A549 (cell line): ENCODE measurements around the gene MRPL14. TPM values are rescaled to one million over a fixed set of nuclear protein-coding genes. Genes with fewer than 3 reads are reported as not detected.

Experiments used
- ATAC-seq, 2 experiments: fragments of 200-7000 bp in 1 of 2; fragments of >200 bp in 1 of 2; cut with Nextera tagmentation in 1 of 2; cut with Tn5 transposase in 1 of 2; 3 replicates each; pipeline versions ENCODE4 v1.8.0 to v1.9.1; 2018 to 2020; ENCODE audit warnings: mild to moderate bottlenecking in 1 of 2, moderate library complexity in 1 of 2
- CTCF ChIA-PET: fragments of 300-600 bp; sonication (Branson Sonifier 250); formaldehyde crosslinking; extraction: SDS; loops from one replicate; lab custom pipeline; 2021; ENCODE audit warnings: antibody characterized with exemption, inconsistent platforms; lab: Yijun Ruan, JAX
- POLR2A ChIA-PET: fragments of 350-600 bp; formaldehyde crosslinking; extraction: SDS; loops from one replicate; lab custom pipeline; 2021; ENCODE audit warnings: antibody characterized with exemption, inconsistent platforms; lab: Yijun Ruan, JAX
- DNase-seq, 2 experiments: peaks; one replicate each; pipeline versions ENCODE4 v3.0.0 to v3.0.0-alpha.2; 2011 to 2016; ENCODE audit warnings: low read depth in 1 of 2, low spot score in 1 of 2
- FAIRE-seq: peaks from 2 replicates; lab custom pipeline; 2011; peaks lifted over from hg19 to GRCh38; lab: Jason Lieb, UNC
- H3K27ac ChIP-seq, 2 experiments: fragments of >200 bp; sonication (Bioruptor Twin); formaldehyde crosslinking; 3 replicates each; pipeline ENCODE4 v1.5.1; 2016 to 2017
- H3K4me1 ChIP-seq: fragments of >200 bp; sonication (Bioruptor Twin); formaldehyde crosslinking; 3 replicates; pipeline ENCODE4 v1.6.1; 2016
- H3K4me2 ChIP-seq: fragments of >200 bp; sonication (Bioruptor Twin); formaldehyde crosslinking; 3 replicates; pipeline ENCODE4 v1.6.1; 2016
- H3K4me3 ChIP-seq: fragments of >200 bp; sonication (Bioruptor Twin); formaldehyde crosslinking; 3 replicates; pipeline ENCODE4 v1.5.1; 2016
- H3K9me3 ChIP-seq: fragments of >200 bp; sonication (Bioruptor Twin); formaldehyde crosslinking; 3 replicates; pipeline ENCODE4 v1.6.1; 2016
- CBX8 ChIP-seq: fragments of 200-600 bp; sonication (generic); IDR thresholded peaks from 2 replicates; pipeline ENCODE4 v1.6.1; 2016
- CEBPB ChIP-seq, 2 experiments: fragments of >200 bp in 1 of 2; sonication (Bioruptor Twin) in 1 of 2; formaldehyde crosslinking in 1 of 2; IDR thresholded peaks; 2 replicates each; pipeline ENCODE4 v1.6.1; 2012 to 2016
- ESRRA ChIP-seq: fragments of 150-350 bp; IDR thresholded peaks from 2 replicates; pipeline ENCODE4 v1.6.1; 2014; ENCODE audit warnings: mild to moderate bottlenecking, low read length, borderline replicate concordance
- KDM1A ChIP-seq: fragments of 200-600 bp; sonication (generic); IDR thresholded peaks from 2 replicates; pipeline ENCODE4 v1.6.1; 2016; ENCODE audit warnings: low read depth, mild to moderate bottlenecking
- KDM5A ChIP-seq: fragments of 200-600 bp; sonication (generic); IDR thresholded peaks from 2 replicates; pipeline ENCODE4 v1.6.1; 2016; ENCODE audit warnings: antibody characterized with exemption, mild to moderate bottlenecking
- RNF2 ChIP-seq: fragments of 200-600 bp; sonication (generic); IDR thresholded peaks from 2 replicates; pipeline ENCODE4 v1.6.1; 2016; ENCODE audit warnings: low read depth, mild to moderate bottlenecking, antibody characterized with exemption, moderate library complexity, borderline replicate concordance
- TP53 ChIP-seq: fragments of 250-450 bp; sonication (Bioruptor Pico); IDR thresholded peaks from 2 replicates; pipeline ENCODE4 v1.5.0; 2021; ENCODE audit warnings: mild to moderate bottlenecking, moderate library complexity
- ZC3H11A ChIP-seq: fragments of 450-650 bp; IDR thresholded peaks from 2 replicates; pipeline ENCODE4 v1.6.1; 2014; ENCODE audit warnings: antibody characterized with exemption, mild to moderate bottlenecking
- ZSCAN20 ChIP-seq: fragments of 250-450 bp; sonication (Bioruptor Pico); IDR thresholded peaks from 2 replicates; pipeline ENCODE4 v1.8.0; 2022; ENCODE audit warnings: mild to moderate bottlenecking, moderate library complexity
- WGBS: methylation state at CpG from one replicate; pipeline ENCODE4 v1.1.6; 2017; ENCODE audit errors: missing lambda C conversion rate; 5-methylcytosine and 5-hydroxymethylcytosine counted together
- polyA plus RNA-seq, 4 experiments: library from polyadenylated mRNA; depleted of rRNA in 3 of 4; stranded (reverse); fragments of >200 nt; fragmentation: RNase III in 1 of 4; extraction: RNeasy Plus Mini Kit Qiagen cat#74134 plus additional on column Dnase treatment in 1 of 4; gene quantifications; 2 replicates in 3 of 4; 3 replicates in 1 of 4; pipeline ENCODE4 v1.2.3, GENCODE V29; 2011 to 2017
- TF ChIP-seq, protein P1 (sequence below): IDR thresholded peaks from 2 replicates; pipeline ENCODE4 v1.6.1; 2012; ENCODE audit warnings: low read depth, borderline replicate concordance
- TF ChIP-seq, protein P2 (sequence below): fragments of 250-450 bp; sonication (Bioruptor Pico); IDR thresholded peaks from 2 replicates; pipeline ENCODE4 v1.5.0; 2020; ENCODE audit warnings: low read depth, mild to moderate bottlenecking, moderate library complexity
- TF ChIP-seq, protein P3 (sequence below): fragments of >200 bp; sonication (Bioruptor Twin); formaldehyde crosslinking; IDR thresholded peaks from 3 replicates; pipeline ENCODE4 v1.6.1; 2016
- TF ChIP-seq, protein P4 (sequence below): IDR thresholded peaks from 2 replicates; pipeline ENCODE4 v1.6.1; 2012
- TF ChIP-seq, protein P5 (sequence below): fragments of >200 bp; sonication (Bioruptor Twin); formaldehyde crosslinking; IDR thresholded peaks from 3 replicates; pipeline ENCODE4 v1.5.1; 2016

The MRPL14 gene
- polyA plus RNA-seq, 2 of the 4 experiments (the other 2 are of a cell fraction) = 47.1 to 55.3 TPM

DNA sequence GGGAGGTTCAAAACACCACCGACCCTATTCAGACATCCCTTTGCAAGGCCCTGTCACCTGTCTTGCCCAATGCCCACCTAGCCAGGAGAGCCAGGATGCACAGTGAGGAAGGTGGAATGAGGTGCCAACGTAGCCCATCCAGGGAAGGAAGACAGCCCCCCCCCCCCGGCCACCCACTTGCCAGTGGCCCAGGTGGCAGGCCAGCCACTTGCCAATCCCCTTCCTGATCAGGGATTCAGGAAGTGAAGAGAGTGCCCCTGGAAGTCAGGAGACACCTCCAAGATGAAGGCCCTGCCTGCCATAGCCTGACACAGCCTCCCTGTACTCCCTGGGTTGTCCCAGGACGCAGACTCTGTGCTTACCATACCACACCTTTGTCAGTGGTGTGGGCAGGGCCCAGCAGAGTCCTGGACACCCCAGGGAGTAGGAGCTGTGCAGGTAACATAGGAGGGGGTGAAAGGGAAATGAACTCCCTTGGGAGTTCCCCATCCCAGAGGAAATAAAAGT, 54.7 kb downstream of the MRPL14 start:
- Histone ChIP-seq H3K4me1 (peaks cover 48% of the 10 kb centered on the region), H3K4me2 (peak overlapping the region; percentile 87), H3K27ac (peak overlapping the region; percentile 87 to 97), H3K9me3 (no peaks in the 10 kb centered on the region), H3K4me3 (peak overlapping the region; percentile 40; the same call in 2 of the 3 replicates)
- ATAC-seq = peak; percentile 3 to 10; a peak in 2 of 6 replicates
- TF ChIP-seq, protein P1, sequence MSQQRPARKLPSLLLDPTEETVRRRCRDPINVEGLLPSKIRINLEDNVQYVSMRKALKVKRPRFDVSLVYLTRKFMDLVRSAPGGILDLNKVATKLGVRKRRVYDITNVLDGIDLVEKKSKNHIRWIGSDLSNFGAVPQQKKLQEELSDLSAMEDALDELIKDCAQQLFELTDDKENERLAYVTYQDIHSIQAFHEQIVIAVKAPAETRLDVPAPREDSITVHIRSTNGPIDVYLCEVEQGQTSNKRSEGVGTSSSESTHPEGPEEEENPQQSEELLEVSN = no peak
- no peak for TF ChIP-seq CEBPB (IDR thresholded peaks at IDR 0.05)
- TF ChIP-seq, protein P2, sequence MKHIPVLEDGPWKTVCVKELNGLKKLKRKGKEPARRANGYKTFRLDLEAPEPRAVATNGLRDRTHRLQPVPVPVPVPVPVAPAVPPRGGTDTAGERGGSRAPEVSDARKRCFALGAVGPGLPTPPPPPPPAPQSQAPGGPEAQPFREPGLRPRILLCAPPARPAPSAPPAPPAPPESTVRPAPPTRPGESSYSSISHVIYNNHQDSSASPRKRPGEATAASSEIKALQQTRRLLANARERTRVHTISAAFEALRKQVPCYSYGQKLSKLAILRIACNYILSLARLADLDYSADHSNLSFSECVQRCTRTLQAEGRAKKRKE (CRISPR knock-in tag) = no peak
- TF ChIP-seq, protein P3, sequence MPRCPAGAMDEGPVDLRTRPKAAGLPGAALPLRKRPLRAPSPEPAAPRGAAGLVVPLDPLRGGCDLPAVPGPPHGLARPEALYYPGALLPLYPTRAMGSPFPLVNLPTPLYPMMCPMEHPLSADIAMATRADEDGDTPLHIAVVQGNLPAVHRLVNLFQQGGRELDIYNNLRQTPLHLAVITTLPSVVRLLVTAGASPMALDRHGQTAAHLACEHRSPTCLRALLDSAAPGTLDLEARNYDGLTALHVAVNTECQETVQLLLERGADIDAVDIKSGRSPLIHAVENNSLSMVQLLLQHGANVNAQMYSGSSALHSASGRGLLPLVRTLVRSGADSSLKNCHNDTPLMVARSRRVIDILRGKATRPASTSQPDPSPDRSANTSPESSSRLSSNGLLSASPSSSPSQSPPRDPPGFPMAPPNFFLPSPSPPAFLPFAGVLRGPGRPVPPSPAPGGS = no peak
- TF ChIP-seq ZSCAN20 = no peak
- no peak for TF ChIP-seq RNF2
- TF ChIP-seq KDM1A = no peak
- TF ChIP-seq TP53 = no peak
- TF ChIP-seq, protein P4, sequence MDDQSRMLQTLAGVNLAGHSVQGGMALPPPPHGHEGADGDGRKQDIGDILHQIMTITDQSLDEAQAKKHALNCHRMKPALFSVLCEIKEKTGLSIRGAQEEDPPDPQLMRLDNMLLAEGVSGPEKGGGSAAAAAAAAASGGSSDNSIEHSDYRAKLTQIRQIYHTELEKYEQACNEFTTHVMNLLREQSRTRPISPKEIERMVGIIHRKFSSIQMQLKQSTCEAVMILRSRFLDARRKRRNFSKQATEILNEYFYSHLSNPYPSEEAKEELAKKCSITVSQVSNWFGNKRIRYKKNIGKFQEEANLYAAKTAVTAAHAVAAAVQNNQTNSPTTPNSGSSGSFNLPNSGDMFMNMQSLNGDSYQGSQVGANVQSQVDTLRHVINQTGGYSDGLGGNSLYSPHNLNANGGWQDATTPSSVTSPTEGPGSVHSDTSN = no peak
- no peak for TF ChIP-seq ZC3H11A
- no peak for TF ChIP-seq KDM5A
- TF ChIP-seq, protein P5, sequence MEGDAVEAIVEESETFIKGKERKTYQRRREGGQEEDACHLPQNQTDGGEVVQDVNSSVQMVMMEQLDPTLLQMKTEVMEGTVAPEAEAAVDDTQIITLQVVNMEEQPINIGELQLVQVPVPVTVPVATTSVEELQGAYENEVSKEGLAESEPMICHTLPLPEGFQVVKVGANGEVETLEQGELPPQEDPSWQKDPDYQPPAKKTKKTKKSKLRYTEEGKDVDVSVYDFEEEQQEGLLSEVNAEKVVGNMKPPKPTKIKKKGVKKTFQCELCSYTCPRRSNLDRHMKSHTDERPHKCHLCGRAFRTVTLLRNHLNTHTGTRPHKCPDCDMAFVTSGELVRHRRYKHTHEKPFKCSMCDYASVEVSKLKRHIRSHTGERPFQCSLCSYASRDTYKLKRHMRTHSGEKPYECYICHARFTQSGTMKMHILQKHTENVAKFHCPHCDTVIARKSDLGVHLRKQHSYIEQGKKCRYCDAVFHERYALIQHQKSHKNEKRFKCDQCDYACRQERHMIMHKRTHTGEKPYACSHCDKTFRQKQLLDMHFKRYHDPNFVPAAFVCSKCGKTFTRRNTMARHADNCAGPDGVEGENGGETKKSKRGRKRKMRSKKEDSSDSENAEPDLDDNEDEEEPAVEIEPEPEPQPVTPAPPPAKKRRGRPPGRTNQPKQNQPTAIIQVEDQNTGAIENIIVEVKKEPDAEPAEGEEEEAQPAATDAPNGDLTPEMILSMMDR = no peak
- no peak for TF ChIP-seq ESRRA
- no peak for DNase-seq
- 100% methylated on average over 2 of the region's 4 CpGs for WGBS
- ChIA-PET CTCF (interaction anchor here (0.7 to 14.0 kb wide), 10 partner anchors 12 to 407 kb away, joined by 3 to 235 read pairs (median 6); partner anchors contain the start of gene VEGFA), POLR2A (interaction anchor here (2.0 to 3.4 kb wide), 2 partner anchors 10 to 302 kb away, joined by 4 to 21 read pairs; partner anchors contain the start of gene VEGFA)
- FAIRE-seq = no peak

DNA sequence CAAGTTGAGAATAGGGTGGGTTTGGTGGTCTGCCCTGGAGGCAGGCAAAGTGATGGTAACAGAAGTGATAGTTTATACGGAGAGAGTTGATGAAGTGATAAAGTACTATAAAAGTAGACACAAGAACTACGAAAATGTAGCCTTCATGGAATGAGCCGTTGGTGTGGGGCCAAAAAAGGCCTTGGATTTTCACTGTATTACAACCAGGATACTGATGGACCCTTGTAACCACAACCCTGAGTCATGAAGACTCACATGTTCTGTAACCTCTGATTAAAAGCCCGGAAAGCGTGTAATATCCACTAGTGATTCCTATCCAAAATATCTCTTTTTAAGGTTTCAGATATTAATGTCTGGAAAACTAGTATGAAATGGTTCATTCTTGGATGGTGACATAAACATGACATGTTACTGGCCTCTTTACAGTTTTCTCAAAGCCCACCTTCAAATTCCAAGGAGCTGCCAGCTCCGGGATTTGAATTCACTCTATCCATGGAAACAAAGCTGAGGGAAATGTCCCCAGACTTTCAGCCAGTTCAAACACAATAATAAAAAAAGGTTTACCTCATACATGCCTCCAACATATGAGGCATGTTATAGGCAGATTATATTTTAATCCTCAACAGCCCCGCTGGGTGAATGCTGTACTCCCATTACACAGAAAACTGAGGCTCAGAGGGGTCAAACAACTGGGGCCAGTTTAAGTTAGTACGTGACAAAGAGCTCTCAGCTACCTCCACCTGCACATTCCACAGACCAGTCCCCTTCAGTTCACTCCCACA, 55.4 kb downstream of the MRPL14 start:
- no peak for FAIRE-seq
- Histone ChIP-seq H3K9me3 (no peaks in the 10 kb centered on the region), H3K4me1 (peaks cover 55% of the 10 kb centered on the region), H3K4me2 (peak overlapping the region; percentile 87; the same call in 2 of the 3 replicates), H3K27ac (peak overlapping the region; percentile 87 to 97), H3K4me3 (no peak overlapping the region)
- DNase-seq = no peak
- CTCF ChIA-PET = interaction anchor here (1.0 to 14.0 kb wide), 8 partner anchors 11 to 463 kb away, joined by 3 to 235 read pairs (median 5); partner anchors contain the start of gene VEGFA
- TF ChIP-seq ESRRA (no peak), CBX8 (no peak)
- TF ChIP-seq, protein P1 = no peak
- 94% methylated on average over 8 of the region's 8 CpGs for WGBS
- no peak for ATAC-seq
- POLR2A ChIA-PET = interaction anchor here (2.0 to 3.4 kb wide), 2 partner anchors 9 to 302 kb away, joined by 4 to 21 read pairs; partner anchors contain the start of gene VEGFA
